ENCODE results near the gene FIGN.

Gene FIGN

GRCh38 chr2:163607630-163608029, 128.2 kb downstream of the FIGN start:
- FAIRE-seq = no peak

DNA sequence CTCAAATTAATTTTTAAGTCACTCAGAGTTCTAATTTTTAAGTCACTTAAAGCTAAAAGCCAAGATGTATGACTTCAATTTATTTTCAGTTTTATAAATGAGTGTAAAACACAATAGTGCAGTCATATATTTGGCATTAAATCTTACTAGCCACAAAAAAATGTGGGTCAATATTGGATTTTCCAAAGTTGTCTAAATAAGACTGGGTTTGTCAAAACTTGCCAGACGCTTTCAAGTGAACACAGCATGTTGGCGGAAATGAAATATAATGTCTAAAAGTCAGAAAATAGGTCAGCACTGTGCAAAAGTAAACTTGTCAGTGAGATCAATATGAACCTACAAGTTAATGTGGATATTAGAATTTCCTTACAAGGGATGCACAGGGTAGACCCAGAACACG, 128.9 kb downstream of the FIGN start:
- FAIRE-seq = no peak

GRCh38 chr2:163605779-163606178, 130.0 kb downstream of the FIGN start:
- no peak for FAIRE-seq

DNA sequence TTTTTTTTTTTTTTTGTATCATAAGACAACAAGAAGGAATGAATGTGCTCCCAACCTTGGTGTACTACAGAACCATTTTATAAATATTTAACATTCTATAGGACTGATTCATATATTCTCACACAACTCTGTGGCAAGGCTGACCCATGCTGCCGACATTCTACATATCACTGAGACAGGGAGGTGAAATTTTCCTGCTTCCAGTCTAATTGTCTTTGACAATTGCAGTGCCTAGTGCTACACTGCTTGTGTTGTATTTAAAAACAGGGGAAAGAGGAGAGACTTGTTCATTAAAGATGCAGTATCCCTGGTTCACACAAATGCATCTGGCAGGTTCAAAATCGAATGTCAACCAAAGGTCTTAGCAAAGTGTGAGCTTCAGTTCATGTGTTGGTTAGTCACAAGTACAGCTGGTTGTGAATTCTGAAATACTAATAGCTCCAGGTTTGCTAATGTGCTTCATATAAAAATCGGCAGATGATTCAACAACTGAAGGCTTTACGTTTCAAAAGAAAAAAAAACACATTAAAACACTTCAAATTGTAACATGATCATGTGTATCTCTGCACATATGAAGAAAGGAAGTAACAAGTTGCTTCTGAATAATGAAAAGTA, 130.8 kb downstream of the FIGN start:
- no peak for FAIRE-seq

- FAIRE-seq = no peak
Measured at GRCh38 chr2:163602196-163602595, 133.6 kb downstream of the FIGN start.

DNA sequence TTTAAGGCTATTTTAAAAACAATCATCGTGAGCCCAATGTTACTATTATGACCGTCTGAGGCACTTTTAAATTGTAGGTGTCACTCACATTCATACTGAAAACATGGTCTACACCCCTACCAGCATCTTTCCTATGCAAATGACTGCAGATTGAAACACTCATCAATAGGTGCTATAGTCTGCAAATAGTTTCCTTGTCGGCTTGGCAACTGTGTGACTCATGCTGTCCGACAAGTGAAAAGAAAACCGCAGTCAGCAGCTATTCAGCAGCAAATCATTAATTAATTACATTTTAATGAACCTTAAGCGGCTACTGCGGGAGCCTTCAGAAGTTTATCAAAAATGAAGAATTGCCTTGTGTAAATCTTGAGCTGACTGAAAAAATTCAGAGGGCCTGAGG, 134.4 kb downstream of the FIGN start:
- FAIRE-seq = no peak

DNA sequence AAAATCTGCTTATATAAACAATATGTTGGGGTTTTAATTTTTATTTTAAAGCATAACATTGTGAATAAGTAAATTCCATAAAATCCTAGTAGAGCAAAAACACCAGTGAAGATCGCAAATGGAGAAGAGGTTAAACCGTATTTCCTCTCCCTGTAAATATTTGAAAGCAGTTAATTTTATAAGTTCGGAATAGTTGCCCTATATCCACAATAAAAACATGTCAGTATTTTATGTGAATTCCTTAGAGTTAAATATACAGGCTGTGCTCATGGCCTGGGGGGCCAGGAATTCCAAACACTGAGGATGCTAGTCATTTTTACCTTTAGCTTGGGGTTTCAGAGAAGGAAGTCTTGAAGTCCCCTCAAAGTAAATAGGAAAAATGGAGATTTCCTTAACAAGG, 135.0 kb downstream of the FIGN start:
- no peak for FAIRE-seq

- no peak for FAIRE-seq
Measured at GRCh38 chr2:163595028-163595427, 140.8 kb downstream of the FIGN start.

DNA sequence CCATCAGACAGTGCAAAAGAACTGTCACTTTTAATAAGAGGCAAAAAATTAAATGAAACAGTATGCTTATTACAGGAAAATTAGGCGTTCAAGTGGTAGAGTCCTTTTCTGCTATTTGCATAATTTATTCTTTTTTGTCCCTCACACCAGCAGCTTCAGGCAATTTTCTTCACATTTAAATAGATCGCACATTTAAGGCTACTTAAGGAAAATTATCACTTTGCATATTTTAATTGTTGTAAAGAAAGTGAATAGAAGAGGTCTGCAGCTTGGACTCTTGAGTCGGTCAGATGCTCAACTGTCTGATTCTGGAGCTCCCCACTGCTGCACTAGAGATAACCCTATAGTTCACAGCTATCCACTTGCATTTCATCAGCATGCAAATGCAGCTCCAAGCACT, 141.3 kb downstream of the FIGN start:
- FAIRE-seq = no peak

GRCh38 chr2:163593982-163594381, 141.8 kb downstream of the FIGN start:
- no peak for FAIRE-seq

DNA sequence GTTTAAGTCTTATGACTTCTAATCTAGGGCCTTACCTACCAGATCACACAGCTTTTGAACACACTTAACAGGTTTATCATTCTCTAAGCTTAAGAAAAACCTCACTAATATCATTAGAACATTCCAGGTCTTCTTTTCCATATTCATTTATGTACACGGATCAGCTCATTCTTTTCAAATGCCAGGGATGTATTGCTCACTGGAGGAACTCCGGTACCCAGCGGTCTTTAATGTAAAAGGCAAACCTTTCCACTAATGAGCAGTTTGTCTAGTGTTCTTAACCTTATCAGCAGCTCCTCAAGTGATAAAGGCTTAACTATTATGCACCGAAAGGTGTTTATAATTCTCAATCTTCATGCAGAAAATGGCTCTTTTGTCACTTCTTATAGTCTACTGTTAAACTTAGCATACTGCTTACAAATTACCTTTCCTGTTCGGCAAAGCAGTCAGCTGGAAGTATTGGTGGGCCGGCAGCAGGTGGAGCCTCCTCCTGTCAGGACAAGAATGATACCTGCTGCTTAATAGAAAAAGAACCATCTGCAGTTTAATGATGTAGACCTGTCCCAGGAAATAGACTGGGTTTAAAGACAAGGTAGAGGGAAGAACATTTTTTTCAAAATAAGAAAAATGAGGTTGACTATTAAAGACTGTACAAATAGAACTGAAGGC, 142.7 kb downstream of the FIGN start:
- FAIRE-seq = no peak

DNA sequence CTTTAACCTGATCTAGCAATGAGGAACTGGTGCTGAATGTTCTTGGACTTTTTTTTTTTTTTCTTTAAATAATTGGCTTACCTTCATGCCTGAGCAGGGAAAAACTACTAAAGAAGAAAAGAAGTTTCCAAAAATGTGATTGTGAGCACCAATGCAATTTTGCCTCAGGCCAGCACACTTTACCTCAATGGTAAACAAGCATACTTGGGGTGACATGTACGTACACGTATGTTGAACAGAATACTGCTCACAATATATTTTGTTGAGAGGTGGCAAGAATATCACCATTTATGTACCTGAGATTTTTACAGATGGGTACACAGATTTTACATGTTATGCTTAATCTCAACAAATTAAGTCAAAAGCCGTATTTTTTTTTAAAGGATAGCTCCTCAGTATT, 144.3 kb downstream of the FIGN start:
- no peak for FAIRE-seq

DNA sequence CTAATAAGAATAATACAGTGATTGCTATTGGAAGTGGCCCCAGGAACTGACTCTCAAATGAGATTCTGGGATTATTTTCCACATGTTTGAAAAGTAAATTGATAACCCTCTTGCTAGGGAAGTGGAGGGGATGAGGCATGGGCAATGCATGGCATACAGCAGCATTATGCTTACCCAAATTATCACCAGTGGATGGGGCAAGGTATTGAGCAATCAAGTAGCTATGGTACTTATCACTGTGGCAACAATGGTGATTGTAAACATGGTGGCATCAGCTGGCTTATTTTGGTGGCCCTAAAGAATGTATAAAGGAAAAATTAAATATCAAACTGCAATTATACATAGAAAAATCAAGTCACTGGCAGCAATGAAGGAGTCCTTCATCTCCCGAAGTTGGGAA, 155.1 kb downstream of the FIGN start:
- FAIRE-seq = no peak

DNA sequence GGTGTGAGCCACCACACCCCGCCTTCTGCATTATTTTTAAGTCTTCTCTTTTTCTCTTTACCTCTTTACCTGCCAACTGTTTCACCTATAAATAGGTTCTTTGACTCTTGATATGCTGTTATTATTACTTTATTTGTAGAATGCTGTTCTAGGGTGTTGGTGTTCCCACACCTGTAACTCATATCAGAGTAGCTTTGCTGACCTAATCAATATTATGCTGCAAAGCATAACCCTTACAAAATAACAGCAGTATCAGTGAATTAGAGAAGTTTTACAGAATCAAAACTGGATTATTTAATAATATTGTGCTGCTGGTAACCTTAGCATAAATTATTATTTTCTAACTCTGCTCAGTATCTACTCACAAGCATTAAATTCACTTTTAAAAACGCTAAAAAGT, 161.5 kb downstream of the FIGN start:
- no peak for FAIRE-seq

DNA sequence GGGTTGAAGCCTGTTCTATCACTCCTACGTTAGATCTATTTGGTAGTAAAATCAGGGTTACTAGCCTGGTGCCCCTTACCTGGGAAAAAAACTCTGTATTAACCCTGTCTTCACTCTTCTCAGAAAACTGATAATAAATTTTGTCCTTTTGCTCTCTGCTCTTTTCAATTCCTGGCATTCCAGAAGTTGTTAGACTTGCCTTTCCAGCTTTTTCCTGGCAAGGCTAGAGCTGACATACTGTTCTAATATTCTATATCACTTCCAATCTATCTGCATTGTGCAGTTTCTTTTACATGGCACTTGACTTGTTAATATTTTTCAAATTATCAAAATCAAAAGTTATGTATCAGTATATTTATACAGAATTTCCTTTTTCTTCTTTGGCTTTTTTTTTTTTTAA, 162.2 kb downstream of the FIGN start:
- no peak for FAIRE-seq

- no peak for FAIRE-seq
Measured at GRCh38 chr2:163572850-163573249, 163.0 kb downstream of the FIGN start.

DNA sequence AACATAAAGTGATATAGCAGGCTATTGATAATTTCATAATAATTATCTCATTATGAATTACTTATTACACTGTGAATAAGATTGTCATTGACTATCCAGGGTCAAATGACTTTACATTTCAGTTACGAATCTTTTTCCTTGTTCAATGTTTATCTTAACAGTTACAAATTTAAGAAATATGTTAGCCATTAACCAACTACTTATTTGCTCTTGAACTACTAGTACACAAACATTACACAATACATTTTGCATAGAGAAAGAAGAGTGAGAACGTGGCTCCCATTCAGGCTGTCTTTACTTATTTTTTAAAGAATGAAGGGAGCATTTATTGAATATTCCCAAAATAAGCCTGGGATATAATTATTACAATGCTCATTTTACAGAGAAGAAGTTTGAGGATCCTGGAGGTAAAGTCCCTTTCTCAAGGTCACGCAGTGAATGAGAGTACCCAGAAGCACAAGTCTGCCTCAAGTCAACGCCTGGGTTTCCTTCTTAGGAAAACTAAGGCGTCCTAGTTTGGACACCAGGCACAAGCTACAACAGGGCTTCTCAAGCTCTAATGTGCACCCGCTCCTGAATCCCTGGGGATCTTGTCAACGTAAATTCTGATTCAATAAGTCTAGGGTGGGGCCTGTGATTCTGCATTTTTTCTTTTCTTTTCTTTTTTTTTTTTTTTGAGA, 164.2 kb downstream of the FIGN start:
- FAIRE-seq = no peak

DNA sequence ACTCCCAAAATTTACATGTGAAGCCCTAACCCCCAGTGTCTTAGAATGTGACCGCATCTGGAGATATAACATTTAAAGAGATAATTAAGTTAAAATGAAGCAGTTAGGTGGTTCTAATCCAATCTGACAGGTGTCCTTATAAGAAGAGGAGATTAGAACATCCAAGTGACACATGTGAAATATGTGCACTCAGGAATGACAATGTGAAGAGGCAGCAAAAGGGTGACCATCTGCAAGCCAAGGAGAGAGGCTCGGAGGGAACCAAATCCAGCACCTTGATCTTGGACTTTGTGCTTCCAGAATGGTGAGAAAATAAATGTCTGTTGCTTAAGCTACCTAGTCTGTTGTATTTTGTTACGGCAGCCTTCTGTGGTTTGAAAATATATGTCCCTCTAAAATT, 165.4 kb downstream of the FIGN start:
- FAIRE-seq = no peak

DNA sequence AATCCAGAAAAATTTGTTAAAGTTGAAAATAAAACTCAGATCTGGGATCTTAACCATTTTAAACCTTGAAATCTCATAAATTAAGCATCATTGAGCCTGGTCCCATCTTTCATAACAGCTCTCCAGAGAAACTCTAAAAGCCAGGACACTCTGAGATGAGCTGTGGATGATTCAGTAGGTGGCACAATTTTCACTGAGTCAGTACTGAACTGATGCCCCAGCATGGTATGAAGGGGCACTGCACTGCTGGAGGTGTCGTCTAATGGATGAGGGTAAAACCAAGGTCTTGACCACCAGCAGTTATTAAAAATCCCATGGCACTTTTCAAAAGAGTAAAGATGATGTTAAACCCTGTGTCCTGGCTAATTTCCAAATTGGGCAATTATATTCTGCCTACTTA, 170.6 kb downstream of the FIGN start:
- FAIRE-seq = no peak

DNA sequence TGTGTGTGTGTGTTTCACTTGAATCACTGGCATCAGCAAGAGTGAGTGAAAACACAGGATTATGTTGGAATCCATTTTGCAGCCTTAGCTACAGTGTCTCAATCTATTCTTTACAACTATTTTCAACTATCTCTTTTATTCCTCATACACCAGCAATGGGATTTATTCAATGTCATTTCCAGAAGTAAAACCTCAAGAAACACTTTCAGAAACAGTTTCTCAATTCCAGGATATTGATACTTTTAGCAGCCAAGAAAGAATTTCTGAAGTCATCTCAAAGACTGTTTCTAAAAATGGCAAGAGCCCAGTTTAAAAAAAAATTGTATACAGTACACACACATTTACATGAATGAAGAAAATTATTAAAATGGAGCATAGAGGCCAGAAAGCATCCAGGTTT, 171.6 kb downstream of the FIGN start:
- FAIRE-seq = no peak

DNA sequence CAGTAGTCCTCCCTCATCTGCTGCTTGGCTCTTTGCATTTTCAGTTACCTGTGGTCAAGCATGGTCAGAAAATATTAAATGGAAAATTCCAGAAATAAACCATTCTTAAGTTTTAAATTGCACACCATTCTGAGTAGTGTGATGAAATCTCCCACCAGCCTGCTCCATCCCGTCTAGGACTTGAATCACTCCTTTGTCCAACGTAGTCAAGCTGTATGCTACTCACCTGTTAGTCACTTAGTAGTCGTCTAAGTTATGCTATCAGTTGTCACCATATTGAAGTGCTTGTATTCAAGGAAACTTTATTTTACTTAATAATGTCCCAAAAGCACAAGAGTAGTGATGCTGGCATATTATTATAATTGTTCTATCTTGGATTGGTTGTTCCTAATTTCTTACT, 172.5 kb downstream of the FIGN start:
- FAIRE-seq = no peak

DNA sequence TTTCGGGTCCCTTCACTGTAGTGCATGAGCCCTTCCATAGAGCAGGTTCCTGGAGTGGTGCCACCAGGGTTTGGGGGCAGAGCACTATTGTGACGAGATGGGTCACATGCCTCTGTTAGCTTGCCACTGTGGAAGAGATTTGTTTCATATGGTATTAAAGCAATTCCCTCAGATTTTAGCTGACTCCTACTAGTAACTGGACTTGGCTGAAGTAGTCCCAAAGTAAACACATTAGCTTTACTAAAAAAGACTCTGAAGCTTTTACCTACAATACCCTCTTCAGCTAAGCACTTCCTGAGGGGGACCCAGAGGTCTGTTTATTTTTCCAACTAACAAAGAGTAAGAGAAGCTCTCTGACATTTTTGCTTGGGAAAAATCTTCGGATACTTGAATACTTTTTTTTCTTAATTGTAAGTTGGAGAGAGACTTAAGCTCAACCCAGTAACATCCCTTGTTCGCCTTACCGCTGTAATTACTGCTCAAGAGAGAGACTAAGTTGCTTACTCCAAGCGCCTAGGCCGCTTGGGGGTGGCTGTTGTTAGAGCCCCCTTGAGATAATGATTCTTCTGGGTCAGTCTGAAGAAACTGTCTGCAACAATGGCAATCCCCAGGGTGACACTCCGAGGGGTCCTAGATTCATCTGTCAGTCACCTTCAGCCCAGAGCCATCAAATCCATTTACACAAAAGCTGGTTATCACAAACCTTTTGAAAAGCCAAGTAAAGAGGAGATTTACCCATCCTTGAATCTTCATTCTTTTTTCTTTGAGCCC, 177.4 kb downstream of the FIGN start:
- FAIRE-seq = no peak

- FAIRE-seq = no peak
Measured at GRCh38 chr2:163556511-163556910, 179.3 kb downstream of the FIGN start.

DNA sequence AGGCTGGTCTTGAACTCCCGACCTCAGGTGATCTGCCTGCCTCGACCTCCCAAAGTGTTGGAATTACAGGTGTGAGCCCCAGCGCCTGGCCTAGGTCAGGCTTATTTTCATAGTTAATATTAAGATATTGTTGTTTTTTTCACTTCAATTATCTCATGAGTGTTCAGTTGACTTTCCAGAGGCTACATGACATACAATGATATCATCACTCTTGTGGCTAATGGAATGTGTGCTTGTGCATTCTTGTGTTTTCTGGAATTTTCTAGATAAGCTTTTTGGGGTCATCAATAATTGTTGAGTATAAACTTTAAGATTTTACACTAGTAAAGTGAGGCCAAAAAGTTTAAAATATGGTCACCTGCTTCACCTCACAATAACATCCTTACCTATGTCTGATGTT, 180.9 kb downstream of the FIGN start:
- FAIRE-seq = no peak
